Epithelial cell of esophagus (primary cell): ENCODE data around the gene NHERF2.

Experiments
- DNase-seq: peaks from one replicate; pipeline ENCODE4 v3.0.0; 2010; ENCODE audit warnings: low read depth
- H3K4me3 ChIP-seq: 2 replicates; pipeline ENCODE4 v1.5.1; 2011; ENCODE audit warnings: mild to moderate bottlenecking, low read length, control low read depth
- CTCF ChIP-seq: IDR thresholded peaks from 2 replicates; pipeline ENCODE4 v1.5.1; 2011; ENCODE audit warnings: low read depth, mild to moderate bottlenecking, low read length, control low read depth, inconsistent platforms; ENCODE audit not compliant: insufficient read depth; ENCODE audit errors: missing control alignments

The NHERF2 gene

GRCh38 chr16:2003231-2003826 is 23.4 kb upstream of the NHERF2 start:
- TF ChIP-seq CTCF, result no peak

GRCh38 chr16:2003827-2004641 is 22.7 kb upstream of the NHERF2 start:
- peak; percentile 86 for DNase-seq
- no peak overlapping the region for H3K4me3 ChIP-seq
- peak; percentile 88 for TF ChIP-seq CTCF

More at GRCh38 chr16:2003231-2003826, 23.4 kb upstream of the NHERF2 start:
- no peak for DNase-seq
- H3K4me3 ChIP-seq, result no peak overlapping the region

GRCh38 chr16:2004795-2005517 is 21.7 kb upstream of the NHERF2 start:
- no peak for DNase-seq
- no peak for TF ChIP-seq CTCF
- H3K4me3 ChIP-seq, result no peak overlapping the region

GRCh38 chr16:2005646-2006045 is 21.1 kb upstream of the NHERF2 start:
- TF ChIP-seq CTCF, result no peak
- H3K4me3 ChIP-seq, result no peak overlapping the region
- no peak for DNase-seq

GRCh38 chr16:2006317-2006716 is 20.4 kb upstream of the NHERF2 start:
- DNase-seq, result no peak
- no peak overlapping the region for H3K4me3 ChIP-seq
- TF ChIP-seq CTCF, result no peak

GRCh38 chr16:2007081-2007836 is 19.4 kb upstream of the NHERF2 start:
- no peak for DNase-seq
- peak overlapping the region; percentile 85 for H3K4me3 ChIP-seq
- TF ChIP-seq CTCF, result no peak
